PC-9 (cell line): ENCODE data around the gene TRIM37.
"Not testable (repeated sequence)": the region's sequence is repeated elsewhere in the genome, so short reads cannot be mapped to it uniquely, and the experiment has no call there.

Experiments
- EZH2 ChIP-seq: fragments of 200-600 bp; sonication (generic); IDR thresholded peaks from 2 replicates; pipeline ENCODE4 v1.8.0; 2017; ENCODE audit warnings: antibody characterized with exemption, low read depth
- TF ChIP-seq, protein P1 (sequence below): fragments of 200-600 bp; sonication (generic); conservative IDR thresholded peaks from 2 replicates; pipeline ENCODE4 v1.6.1; 2017; ENCODE audit warnings: mixed run types, antibody characterized with exemption, mild to moderate bottlenecking, moderate library complexity

DNA sequence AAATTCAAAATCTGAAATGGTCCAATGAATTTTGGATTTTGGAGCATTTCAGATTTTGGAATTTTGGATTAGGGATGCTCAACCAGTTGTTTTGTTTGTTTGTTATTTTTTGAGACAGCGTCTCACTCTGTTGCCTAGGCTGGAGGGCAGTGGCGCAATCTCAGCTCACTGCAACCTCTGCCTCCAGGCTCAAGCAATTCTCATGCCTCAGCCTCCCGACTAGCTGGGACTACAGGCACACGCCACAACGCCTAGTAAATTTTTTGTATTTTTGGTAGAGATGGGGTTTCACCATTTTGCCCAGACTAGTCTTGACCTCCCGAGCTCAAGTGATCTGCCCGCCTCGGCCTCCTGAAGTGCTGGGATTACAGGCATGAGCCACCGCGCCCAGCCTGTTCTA lies 31.7 kb upstream of the TRIM37 start:
- TF ChIP-seq, protein P1, sequence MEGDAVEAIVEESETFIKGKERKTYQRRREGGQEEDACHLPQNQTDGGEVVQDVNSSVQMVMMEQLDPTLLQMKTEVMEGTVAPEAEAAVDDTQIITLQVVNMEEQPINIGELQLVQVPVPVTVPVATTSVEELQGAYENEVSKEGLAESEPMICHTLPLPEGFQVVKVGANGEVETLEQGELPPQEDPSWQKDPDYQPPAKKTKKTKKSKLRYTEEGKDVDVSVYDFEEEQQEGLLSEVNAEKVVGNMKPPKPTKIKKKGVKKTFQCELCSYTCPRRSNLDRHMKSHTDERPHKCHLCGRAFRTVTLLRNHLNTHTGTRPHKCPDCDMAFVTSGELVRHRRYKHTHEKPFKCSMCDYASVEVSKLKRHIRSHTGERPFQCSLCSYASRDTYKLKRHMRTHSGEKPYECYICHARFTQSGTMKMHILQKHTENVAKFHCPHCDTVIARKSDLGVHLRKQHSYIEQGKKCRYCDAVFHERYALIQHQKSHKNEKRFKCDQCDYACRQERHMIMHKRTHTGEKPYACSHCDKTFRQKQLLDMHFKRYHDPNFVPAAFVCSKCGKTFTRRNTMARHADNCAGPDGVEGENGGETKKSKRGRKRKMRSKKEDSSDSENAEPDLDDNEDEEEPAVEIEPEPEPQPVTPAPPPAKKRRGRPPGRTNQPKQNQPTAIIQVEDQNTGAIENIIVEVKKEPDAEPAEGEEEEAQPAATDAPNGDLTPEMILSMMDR, result not testable (repeated sequence)
- TF ChIP-seq EZH2, result not testable (repeated sequence)
